Inflammatory macrophage treated with lipopolysaccharide for 4 hours (primary cell): ENCODE measurements around the gene SLC34A1.
"Not testable (repeated sequence)": the region's sequence is repeated elsewhere in the genome, so short reads cannot be mapped to it uniquely, and the experiment has no call there.

Experiments
- DNase-seq: peaks from one replicate; pipeline ENCODE4 v3.0.0-alpha.2; 2020

SLC34A1 gene

DNA sequence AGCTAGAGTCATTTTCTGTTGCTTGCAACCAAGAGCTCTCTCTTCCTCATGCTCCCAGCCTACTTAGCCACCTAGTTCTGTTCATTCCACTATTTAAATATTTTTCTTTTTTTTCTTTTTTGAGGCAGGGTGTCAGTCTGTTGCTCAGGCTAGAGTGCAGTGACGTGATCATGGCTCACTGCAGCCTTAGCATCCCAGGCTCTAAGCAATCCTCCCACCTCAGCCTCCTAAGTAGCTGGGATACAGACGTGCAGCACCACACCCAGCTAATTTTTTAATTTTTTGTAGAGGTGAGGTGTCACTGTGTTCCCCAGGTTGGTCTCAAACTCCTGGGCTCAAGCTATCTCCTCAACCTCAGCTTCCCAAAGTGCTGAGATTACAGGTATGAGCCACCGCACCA lies 30.2 kb downstream of the SLC34A1 start:
- no peak for DNase-seq

DNA sequence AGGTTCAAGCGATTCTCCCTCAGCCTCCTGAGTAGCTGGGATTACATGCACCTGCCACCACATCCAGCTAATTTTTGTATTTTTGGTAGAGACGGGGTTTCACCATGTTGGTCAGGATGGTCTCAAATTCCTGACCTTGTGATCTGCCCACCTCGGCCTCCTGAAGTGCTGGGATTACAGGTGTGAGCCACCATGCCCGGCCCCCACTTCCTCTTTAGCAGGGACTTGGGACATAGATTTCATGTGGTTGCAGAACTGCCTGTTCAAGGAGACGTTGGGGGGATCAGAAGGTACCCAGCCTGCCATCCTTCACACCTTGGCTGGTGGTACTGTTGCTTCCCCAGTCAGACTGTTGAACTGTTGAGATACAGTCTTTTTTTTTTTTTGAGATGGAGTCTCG lies 32.8 kb downstream of the SLC34A1 start:
- DNase-seq = not testable (repeated sequence)

- peak; percentile 6 for DNase-seq
These were observed 34.8 kb downstream of the SLC34A1 start for GRCh38 chr5:177419046-177419445.

- DNase-seq = not testable (repeated sequence)
These were observed 36.2 kb downstream of the SLC34A1 start for GRCh38 chr5:177420472-177420871.

- DNase-seq = no peak
These were observed 37.0 kb downstream of the SLC34A1 start for GRCh38 chr5:177421062-177421798.

- no peak for DNase-seq
These were observed 39.4 kb downstream of the SLC34A1 start for GRCh38 chr5:177423671-177424070.

GRCh38 chr5:177425196-177425800 lies 41.1 kb downstream of the SLC34A1 start:
- DNase-seq = no peak

DNA sequence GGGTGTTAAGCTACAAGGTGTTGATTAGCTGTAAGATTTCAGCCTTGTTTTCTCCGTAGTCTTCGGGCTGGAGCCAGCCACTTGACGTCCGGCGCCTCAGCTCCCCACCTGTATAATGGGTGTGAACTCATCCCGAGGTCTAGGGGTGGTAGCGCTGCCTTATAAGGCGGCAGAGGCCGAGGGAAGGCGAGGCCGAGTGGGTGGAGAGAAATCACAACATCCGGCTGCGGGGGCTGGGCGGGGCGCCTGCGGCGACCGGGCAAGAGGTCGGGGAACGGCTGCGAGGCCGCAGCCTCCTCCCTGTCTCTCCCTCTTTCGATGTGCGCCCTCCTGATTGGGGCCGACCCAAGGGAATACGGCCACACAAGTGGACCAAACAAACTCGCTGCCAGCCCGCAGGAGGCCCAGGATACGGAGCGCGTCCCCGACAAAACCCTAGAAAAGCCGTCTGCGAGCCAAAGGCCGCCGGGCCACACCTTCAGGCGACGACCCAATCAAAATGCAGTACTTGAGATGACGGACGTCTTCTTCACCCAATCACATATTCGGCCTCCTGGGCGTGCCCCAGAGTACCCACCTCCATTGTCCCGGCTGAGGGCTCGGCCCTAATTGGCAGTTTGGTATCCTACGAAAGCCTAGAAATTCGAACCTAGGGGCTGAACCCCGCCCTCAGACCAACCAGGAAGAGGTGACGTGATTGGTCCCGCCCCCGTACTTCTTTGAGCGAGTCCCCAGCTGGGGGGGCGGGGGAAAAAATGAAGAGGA lies 41.7 kb downstream of the SLC34A1 start:
- DNase-seq = peak; percentile 100

DNA sequence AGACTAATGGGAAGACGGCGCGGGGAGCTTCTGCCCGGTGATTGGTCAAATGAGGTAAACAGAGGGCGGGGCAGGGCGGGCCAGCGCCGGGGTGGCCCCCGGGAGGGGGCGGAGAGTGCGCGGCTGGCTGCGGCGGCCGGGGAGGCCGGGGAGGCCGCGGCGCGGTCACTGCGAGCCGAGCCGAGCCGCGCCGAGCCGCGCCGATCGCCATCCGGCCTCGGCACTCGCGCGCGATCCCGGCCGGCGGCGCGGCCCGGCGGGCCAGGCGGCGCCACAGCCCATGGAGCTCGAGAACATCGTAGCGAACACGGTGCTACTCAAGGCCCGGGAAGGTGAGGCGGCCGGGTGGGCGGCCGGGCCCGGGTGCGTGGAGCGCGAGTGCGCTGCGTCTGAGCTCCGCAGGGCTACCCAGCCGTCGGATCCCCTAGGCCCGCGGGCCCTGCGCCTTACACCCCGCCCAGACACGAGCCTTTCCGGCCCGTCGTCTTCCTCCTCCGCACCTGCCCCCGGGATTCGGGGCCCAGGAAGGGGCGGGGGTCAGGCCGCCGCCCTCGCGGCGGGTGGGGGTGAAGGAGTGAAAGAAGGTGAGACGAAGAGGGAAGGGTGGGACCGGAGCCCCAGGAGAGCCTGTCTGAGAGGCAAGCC lies 42.5 kb downstream of the SLC34A1 start, which contains the start of gene GRK6:
Gene GRK6, plus strand, starts transcription at position 111 of the 645 bp plus-strand sequence. Its CDS starts 170 bp downstream, at position 281.
- DNase-seq = peak; percentile 30

GRCh38 chr5:177427211-177427822 lies 43.1 kb downstream of the SLC34A1 start:
- DNase-seq = peak; percentile 18

- peak; percentile 65 for DNase-seq
These were observed 43.8 kb downstream of the SLC34A1 start for GRCh38 chr5:177427919-177428573.

DNA sequence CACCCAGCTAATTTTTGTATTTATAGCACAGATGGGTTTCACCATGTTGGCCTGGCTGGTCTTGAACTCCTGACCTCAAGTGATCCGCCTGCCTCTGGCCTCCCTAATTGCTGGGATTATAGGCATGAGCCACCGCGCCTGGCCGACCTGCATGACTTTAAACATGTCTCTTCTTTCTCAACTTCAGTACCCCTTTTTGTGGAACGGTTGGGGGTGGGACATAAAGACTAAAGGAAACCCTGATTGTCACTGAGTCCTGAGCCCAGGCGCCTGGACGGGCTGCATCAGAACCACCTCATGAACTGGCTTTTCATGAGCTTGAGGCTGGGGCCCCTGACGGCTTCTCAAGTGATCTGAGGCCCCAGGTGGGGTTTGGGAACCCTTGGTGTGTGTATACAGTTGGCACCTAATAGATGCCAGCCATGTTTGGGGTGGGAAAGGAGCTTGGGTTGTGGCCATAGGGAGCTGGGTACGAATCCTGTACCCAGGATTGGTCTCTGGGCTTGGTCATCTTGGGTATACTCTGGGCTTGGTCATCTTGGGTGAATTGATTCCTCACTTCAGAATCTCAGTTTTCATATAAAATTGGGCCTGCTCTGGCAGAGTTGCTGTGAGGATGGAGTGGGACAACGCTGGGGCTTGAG lies 44.5 kb downstream of the SLC34A1 start:
- peak; percentile 12 for DNase-seq

DNA sequence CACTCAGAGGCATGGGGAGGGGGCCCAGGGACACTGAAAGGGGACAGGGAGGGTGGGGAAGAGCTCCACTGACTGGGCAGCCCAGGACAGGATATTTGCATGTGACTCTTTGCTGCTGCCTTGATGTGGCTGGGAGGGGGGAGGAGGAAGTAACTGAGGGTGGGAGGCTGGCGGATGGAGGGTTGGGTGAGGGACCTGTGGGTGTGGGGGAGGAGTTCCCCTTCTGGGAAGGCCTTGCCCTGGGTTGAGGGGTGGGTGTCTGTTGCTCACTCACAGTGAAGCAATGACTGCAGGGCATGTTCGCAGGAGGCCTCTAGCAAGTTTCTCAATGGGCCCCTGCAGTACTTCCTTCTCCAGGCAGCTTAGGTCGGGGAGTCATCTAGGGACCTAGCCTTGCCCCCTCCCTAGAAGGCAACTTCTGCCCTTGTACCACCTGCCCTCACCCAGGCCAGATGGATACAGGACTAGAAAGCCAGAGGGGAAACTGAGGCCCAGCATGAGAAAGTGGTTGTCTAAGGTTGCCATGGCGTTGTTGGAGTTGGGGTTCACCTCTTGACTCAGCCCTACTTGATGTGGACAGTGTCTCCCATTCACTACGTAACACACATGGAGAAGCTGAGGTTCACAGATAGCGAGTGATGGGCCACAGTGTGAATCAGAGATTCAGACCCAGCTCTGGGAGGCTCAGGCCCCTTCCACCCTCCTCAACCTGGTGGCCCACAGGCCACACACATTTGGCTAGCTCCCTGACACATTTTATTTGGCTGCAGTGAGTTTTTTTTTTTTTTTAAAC lies 45.2 kb downstream of the SLC34A1 start:
- DNase-seq = peak; percentile 98

DNA sequence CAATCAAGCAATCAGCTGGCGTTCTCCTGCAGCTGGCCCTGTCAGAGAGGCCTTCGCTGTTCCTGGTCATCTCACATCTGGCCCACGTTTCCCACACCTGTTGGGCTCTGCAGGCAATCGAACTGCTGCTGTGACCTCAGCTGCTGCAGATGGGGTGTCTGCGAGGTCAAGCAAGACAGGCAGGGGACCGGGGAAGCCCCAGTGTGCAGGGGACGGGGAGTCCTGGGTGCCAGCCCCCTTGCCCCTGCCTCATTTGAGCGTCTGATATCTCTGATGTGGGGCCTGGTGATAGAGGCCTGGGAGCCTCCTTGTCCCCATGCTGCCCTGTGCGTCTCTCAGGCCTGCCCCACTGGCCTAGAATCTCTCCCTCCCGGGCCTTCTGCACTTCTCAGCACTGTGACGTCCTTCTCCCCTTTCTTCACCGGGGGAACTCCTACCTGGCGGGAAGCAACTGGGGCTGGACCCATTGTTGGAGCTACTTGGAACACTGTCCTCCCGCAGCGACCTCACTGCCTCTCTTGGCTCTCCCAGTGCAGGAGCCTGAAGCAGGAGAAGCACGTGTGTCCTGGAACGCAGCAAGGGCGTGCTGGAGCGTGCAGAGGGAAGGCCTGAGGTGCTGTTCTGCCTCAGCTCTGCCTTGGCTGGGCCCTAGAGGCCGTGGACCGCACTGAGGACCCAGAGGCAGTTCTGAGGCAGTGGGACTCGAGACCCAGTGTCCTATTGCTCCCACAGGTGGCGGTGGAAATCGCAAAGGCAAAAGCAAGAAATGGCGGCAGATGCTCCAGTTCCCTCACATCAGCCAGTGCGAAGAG lies 46.1 kb downstream of the SLC34A1 start:
- DNase-seq = no peak

DNA sequence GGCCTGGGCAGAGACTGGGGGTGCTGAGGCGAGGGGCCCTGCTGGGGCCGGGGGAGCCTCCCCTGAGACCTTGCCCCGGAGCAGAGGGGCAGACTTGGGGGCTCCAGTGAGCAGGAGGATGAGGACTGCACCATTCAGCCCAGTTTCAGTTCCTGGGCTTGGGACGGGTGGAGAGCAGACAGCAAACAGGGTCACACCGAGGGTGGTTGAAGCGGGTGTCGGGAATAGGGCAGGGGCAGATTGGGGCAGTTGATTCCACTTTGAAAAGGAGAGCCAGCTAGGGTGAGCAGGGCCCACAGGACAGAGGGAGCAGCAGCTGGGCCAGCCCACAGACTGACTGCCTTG lies 46.7 kb downstream of the SLC34A1 start:
- DNase-seq = no peak

DNA sequence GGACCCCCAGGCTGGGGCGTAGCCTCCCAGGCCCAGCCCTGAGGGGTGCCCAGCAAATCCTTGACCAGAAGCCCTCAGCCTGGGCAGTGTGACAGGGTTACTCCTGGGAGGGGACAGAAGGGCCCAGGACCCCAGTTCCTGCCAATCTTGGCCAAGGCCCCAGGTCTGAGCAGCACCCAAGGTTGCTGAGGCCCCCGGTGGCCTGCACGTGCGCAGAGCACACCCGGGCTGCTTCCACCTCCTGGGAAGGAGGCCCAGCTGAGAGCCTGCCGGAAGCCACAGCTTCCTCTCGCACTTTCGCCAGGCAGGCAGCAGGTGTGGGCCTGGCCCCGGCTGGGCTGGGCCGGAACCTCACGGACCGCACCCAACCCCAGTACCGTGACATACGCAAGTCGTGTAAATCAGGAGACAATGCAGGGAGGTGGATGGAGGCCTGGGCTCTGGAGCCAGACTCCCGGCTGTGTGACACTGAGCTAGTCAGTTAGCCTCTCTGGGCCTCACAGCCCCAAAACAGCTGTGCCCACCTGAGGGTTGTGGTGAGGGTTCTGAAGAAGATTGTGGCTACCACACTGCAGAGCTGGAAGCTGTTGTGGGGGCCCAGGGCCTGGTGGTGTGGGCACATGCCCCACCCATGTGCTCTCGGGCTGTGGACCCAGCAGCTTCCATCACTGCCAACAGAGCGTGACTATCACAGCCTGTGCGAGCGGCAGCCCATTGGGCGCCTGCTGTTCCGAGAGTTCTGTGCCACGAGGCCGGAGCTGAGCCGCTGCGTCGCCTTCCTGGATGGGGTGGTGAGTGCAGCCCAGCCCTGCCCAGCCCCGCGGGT lies 47.3 kb downstream of the SLC34A1 start:
- peak; percentile 33 for DNase-seq

- no peak for DNase-seq
These were observed 48.1 kb downstream of the SLC34A1 start for GRCh38 chr5:177432143-177432838.
